ENCODE data around the gene COCH. TPM values are rescaled to one million over a fixed set of nuclear protein-coding genes. Genes with fewer than 3 reads are reported as not detected.

COCH gene
- total and polyA plus RNA-seq, 10 of the 15 experiments (the other 5 are each of a cell fraction or from before 2014, with no cell fraction given): 1.8 to 8.3 (median 5.1) TPM

DNA sequence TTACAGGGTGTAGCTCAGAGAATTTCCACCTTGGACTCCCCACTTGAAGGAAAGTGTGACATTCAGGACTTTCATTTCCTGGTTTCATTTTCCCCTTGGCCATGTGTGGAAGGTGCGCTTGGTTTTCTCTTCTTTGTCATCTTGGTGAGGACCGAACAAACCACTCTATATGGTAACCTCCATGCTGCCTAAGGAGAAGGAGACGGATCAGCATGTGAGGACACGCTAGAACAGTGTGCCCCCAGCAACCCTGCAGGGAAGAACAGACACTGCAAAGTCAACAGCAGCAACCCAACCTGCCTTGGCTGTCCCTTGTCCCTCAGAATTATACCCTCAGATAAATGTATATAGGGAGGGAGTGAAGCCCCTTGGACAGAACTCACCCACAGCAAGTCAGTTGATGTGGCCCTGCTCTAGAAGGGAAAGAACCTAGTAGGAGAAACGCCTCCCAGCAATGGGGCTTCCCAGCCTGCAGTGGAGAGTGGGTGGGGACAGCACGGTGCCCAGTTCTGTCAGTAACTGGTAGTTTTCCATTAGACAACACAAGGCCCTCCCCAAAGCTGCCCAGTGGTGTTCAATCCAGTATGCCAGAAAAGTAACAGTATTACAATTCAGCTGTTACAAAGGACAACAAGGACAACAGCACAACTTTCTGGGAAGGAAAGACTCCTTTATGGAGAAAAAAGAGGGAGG, 18.9 kb upstream of the COCH start (continued):
- TF ChIP-seq, protein P1, sequence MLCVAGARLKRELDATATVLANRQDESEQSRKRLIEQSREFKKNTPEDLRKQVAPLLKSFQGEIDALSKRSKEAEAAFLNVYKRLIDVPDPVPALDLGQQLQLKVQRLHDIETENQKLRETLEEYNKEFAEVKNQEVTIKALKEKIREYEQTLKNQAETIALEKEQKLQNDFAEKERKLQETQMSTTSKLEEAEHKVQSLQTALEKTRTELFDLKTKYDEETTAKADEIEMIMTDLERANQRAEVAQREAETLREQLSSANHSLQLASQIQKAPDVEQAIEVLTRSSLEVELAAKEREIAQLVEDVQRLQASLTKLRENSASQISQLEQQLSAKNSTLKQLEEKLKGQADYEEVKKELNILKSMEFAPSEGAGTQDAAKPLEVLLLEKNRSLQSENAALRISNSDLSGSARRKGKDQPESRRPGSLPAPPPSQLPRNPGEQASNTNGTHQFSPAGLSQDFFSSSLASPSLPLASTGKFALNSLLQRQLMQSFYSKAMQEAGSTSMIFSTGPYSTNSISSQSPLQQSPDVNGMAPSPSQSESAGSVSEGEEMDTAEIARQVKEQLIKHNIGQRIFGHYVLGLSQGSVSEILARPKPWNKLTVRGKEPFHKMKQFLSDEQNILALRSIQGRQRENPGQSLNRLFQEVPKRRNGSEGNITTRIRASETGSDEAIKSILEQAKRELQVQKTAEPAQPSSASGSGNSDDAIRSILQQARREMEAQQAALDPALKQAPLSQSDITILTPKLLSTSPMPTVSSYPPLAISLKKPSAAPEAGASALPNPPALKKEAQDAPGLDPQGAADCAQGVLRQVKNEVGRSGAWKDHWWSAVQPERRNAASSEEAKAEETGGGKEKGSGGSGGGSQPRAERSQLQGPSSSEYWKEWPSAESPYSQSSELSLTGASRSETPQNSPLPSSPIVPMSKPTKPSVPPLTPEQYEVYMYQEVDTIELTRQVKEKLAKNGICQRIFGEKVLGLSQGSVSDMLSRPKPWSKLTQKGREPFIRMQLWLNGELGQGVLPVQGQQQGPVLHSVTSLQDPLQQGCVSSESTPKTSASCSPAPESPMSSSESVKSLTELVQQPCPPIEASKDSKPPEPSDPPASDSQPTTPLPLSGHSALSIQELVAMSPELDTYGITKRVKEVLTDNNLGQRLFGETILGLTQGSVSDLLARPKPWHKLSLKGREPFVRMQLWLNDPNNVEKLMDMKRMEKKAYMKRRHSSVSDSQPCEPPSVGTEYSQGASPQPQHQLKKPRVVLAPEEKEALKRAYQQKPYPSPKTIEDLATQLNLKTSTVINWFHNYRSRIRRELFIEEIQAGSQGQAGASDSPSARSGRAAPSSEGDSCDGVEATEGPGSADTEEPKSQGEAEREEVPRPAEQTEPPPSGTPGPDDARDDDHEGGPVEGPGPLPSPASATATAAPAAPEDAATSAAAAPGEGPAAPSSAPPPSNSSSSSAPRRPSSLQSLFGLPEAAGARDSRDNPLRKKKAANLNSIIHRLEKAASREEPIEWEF (IDR thresholded peaks at IDR 0.05; ENCODE audit: insufficient replicate concordance, low read depth, low read length): no peak
- 0 out of 2 replicates have a peak, but pooled peaks have one; percentile 26 for TF ChIP-seq MTA2 (IDR thresholded peaks at IDR 0.05; ENCODE audit: low read depth)
- 0 out of 4 replicates have a peak, but pooled peaks of 1 of the 2 experiments have one; percentile 9 for TF ChIP-seq EP300 (IDR thresholded peaks at IDR 0.05; ENCODE audit: borderline replicate concordance in 1 of 2, control insufficient read depth in 1 of 2, low read depth in 2 of 2, low read length in 2 of 2)
- TF ChIP-seq ZNF207 (IDR thresholded peaks at IDR 0.05; ENCODE audit: borderline replicate concordance): no peak
- no peak for TF ChIP-seq RBBP5 (conservative IDR thresholded peaks at IDR 0.05)
- no peak for TF ChIP-seq RFX5 (IDR thresholded peaks at IDR 0.05; ENCODE audit: low read depth, low read length)
- TF ChIP-seq, protein P2, sequence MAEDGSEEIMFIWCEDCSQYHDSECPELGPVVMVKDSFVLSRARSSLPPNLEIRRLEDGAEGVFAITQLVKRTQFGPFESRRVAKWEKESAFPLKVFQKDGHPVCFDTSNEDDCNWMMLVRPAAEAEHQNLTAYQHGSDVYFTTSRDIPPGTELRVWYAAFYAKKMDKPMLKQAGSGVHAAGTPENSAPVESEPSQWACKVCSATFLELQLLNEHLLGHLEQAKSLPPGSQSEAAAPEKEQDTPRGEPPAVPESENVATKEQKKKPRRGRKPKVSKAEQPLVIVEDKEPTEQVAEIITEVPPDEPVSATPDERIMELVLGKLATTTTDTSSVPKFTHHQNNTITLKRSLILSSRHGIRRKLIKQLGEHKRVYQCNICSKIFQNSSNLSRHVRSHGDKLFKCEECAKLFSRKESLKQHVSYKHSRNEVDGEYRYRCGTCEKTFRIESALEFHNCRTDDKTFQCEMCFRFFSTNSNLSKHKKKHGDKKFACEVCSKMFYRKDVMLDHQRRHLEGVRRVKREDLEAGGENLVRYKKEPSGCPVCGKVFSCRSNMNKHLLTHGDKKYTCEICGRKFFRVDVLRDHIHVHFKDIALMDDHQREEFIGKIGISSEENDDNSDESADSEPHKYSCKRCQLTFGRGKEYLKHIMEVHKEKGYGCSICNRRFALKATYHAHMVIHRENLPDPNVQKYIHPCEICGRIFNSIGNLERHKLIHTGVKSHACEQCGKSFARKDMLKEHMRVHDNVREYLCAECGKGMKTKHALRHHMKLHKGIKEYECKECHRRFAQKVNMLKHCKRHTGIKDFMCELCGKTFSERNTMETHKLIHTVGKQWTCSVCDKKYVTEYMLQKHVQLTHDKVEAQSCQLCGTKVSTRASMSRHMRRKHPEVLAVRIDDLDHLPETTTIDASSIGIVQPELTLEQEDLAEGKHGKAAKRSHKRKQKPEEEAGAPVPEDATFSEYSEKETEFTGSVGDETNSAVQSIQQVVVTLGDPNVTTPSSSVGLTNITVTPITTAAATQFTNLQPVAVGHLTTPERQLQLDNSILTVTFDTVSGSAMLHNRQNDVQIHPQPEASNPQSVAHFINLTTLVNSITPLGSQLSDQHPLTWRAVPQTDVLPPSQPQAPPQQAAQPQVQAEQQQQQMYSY (CRISPR knock-in tag; IDR thresholded peaks at IDR 0.05): no peak
- TF ChIP-seq HCFC1 (IDR thresholded peaks at IDR 0.05; ENCODE audit: low read length): no peak
- TF ChIP-seq MEF2B (IDR thresholded peaks at IDR 0.05; ENCODE audit: partially characterized antibody, poor library complexity, severe bottlenecking): no peak
- TF ChIP-seq NBN (IDR thresholded peaks at IDR 0.05): no peak
- TF ChIP-seq RCOR1 (conservative IDR thresholded peaks at IDR 0.05; ENCODE audit: low read depth, low read length): no peak
- no peak for TF ChIP-seq NFXL1 (IDR thresholded peaks at IDR 0.05; ENCODE audit: borderline replicate concordance)
- TF ChIP-seq HDAC2 (IDR thresholded peaks at IDR 0.05): no peak
- no peak for TF ChIP-seq MTA3 (IDR thresholded peaks at IDR 0.05; ENCODE audit: borderline replicate concordance, low read length)
- TF ChIP-seq, protein P3, sequence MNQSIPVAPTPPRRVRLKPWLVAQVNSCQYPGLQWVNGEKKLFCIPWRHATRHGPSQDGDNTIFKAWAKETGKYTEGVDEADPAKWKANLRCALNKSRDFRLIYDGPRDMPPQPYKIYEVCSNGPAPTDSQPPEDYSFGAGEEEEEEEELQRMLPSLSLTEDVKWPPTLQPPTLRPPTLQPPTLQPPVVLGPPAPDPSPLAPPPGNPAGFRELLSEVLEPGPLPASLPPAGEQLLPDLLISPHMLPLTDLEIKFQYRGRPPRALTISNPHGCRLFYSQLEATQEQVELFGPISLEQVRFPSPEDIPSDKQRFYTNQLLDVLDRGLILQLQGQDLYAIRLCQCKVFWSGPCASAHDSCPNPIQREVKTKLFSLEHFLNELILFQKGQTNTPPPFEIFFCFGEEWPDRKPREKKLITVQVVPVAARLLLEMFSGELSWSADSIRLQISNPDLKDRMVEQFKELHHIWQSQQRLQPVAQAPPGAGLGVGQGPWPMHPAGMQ (IDR thresholded peaks at IDR 0.05; ENCODE audit: borderline replicate concordance): no peak
- TF ChIP-seq, protein P4, sequence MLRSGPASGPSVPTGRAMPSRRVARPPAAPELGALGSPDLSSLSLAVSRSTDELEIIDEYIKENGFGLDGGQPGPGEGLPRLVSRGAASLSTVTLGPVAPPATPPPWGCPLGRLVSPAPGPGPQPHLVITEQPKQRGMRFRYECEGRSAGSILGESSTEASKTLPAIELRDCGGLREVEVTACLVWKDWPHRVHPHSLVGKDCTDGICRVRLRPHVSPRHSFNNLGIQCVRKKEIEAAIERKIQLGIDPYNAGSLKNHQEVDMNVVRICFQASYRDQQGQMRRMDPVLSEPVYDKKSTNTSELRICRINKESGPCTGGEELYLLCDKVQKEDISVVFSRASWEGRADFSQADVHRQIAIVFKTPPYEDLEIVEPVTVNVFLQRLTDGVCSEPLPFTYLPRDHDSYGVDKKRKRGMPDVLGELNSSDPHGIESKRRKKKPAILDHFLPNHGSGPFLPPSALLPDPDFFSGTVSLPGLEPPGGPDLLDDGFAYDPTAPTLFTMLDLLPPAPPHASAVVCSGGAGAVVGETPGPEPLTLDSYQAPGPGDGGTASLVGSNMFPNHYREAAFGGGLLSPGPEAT (IDR thresholded peaks at IDR 0.05; ENCODE audit: low read depth): peak; percentile 78; the same call in 1 of the 2 replicates
- TF ChIP-seq, protein P5, sequence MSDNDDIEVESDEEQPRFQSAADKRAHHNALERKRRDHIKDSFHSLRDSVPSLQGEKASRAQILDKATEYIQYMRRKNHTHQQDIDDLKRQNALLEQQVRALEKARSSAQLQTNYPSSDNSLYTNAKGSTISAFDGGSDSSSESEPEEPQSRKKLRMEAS (IDR thresholded peaks at IDR 0.05; ENCODE audit: low read depth, low read length): no peak
- no peak for TF ChIP-seq STAT3 (IDR thresholded peaks at IDR 0.05; ENCODE audit: low read depth, low read length)

All from GM12878 (cell line).